ENCODE data around the gene USP44.

Gene USP44

GRCh38 chr12:95548056-95548538 is 3.2 kb downstream of the USP44 start:
- peak in 1 of 2 donors; percentile 16 for DNase-seq

- peak in 1 of 2 donors; percentile 31 for DNase-seq
Measured at GRCh38 chr12:95547522-95548055, 3.7 kb downstream of the USP44 start.

- DNase-seq, result no peak
Measured at GRCh38 chr12:95546491-95546813, 4.8 kb downstream of the USP44 start.

GRCh38 chr12:95545731-95546490 is 5.4 kb downstream of the USP44 start:
- DNase-seq, result no peak

GRCh38 chr12:95545303-95545702 is 6.0 kb downstream of the USP44 start:
- no peak for DNase-seq

- DNase-seq, result no peak
Measured at GRCh38 chr12:95544756-95545155, 6.5 kb downstream of the USP44 start.

- DNase-seq, result no peak
Measured at GRCh38 chr12:95543305-95543704, 8.0 kb downstream of the USP44 start.

GRCh38 chr12:95541436-95541835 is 9.8 kb downstream of the USP44 start:
- no peak for DNase-seq

GRCh38 chr12:95538656-95539055 is 12.6 kb downstream of the USP44 start:
- no peak for DNase-seq

- DNase-seq, result no peak
Measured at GRCh38 chr12:95538006-95538405, 13.3 kb downstream of the USP44 start.

GRCh38 chr12:95533985-95534384 is 17.3 kb downstream of the USP44 start:
- no peak for DNase-seq

- no peak for DNase-seq
Measured at GRCh38 chr12:95532851-95533250, 18.4 kb downstream of the USP44 start.

- no peak for DNase-seq
Measured at GRCh38 chr12:95529693-95530225, 21.5 kb downstream of the USP44 start.

- DNase-seq, result no peak
Measured at GRCh38 chr12:95528431-95528830, 22.8 kb downstream of the USP44 start.

- DNase-seq, result no peak
Measured at GRCh38 chr12:95522692-95523091, 28.6 kb downstream of the USP44 start.

- DNase-seq, result no peak
Measured at GRCh38 chr12:95520816-95521215, 30.5 kb downstream of the USP44 start.

GRCh38 chr12:95518944-95519343 is 32.3 kb downstream of the USP44 start:
- DNase-seq, result no peak

GRCh38 chr12:95517246-95517645 is 34.0 kb downstream of the USP44 start:
- no peak for DNase-seq

GRCh38 chr12:95516757-95517156 is 34.5 kb downstream of the USP44 start:
- no peak for DNase-seq

GRCh38 chr12:95515197-95515596 is 36.1 kb downstream of the USP44 start:
- DNase-seq, result no peak

- no peak for DNase-seq
Measured at GRCh38 chr12:95513599-95513998, 37.7 kb downstream of the USP44 start.

GRCh38 chr12:95511977-95512376 is 39.3 kb downstream of the USP44 start:
- DNase-seq, result no peak

GRCh38 chr12:95509300-95509699 is 42.0 kb downstream of the USP44 start:
- no peak for DNase-seq

GRCh38 chr12:95506707-95507523 is 44.4 kb downstream of the USP44 start:
- no peak for DNase-seq

Measured in CD4-positive, alpha-beta T cell treated with Interleukin-4 for 1 hour (primary cell).